SJSA1 (cell line): ENCODE results near the gene ALKBH7. TPM values are rescaled to one million over a fixed set of nuclear protein-coding genes. Genes with fewer than 3 reads are reported as not detected.
A peak's percentile ranks its signal among the peaks of the same experiment; 100 is the strongest.

Experiments used
- DNase-seq, 2 experiments: peaks; one replicate each; pipeline ENCODE4 v3.0.0-alpha.2; 2015 to 2020; ENCODE audit warnings: low spot score in 2 of 2, low read depth in 1 of 2
- H3K27ac ChIP-seq: fragments of 250-450 bp; sonication (Bioruptor Pico); 2 replicates; pipeline ENCODE4 v1.5.1; 2020; ENCODE audit warnings: mild to moderate bottlenecking, moderate library complexity
- H3K27me3 ChIP-seq: fragments of 250-450 bp; sonication (Bioruptor Pico); replicated peaks from 2 replicates; pipeline ENCODE4 v1.5.1; 2020; ENCODE audit warnings: mild to moderate bottlenecking, moderate library complexity
- H3K36me3 ChIP-seq: fragments of 250-450 bp; sonication (Bioruptor Pico); 2 replicates; pipeline ENCODE4 v1.5.1; 2020; ENCODE audit warnings: mild to moderate bottlenecking
- H3K4me1 ChIP-seq: fragments of 250-450 bp; sonication (Bioruptor Pico); replicated peaks from 2 replicates; pipeline ENCODE4 v1.6.1; 2021; ENCODE audit warnings: mild to moderate bottlenecking
- H3K4me3 ChIP-seq: fragments of 250-450 bp; sonication (Bioruptor Pico); 2 replicates; pipeline ENCODE4 v1.5.1; 2020; ENCODE audit warnings: mild to moderate bottlenecking
- H3K9me3 ChIP-seq: fragments of 250-450 bp; sonication (Bioruptor Pico); replicated peaks from 2 replicates; pipeline ENCODE4 v1.5.1; 2020; ENCODE audit warnings: mild to moderate bottlenecking
- total RNA-seq: library from RNA; depleted of rRNA; stranded (reverse); fragments of >200 nt; shearing (Covaris generic); gene quantifications from 2 replicates; pipeline ENCODE4 v1.2.3, GENCODE V29; 2014

The ALKBH7 gene
- total RNA-seq, 1 experiment from 2014 or later = 24.0 TPM

GRCh38 chr19:6375411-6376010 lies 2.9 kb downstream of the ALKBH7 start, which contains the start of gene PSPN:
Gene PSPN, minus strand, starts transcription at chr19:6375933. Its CDS starts 84 bp downstream, at chr19:6375849.
- Histone ChIP-seq H3K27me3 (no peaks in the 10 kb centered on the region), H3K4me3 (no peak within 1 kb of the TSS), H3K27ac (no peak within 1 kb of the TSS), H3K9me3 (no peaks in the 10 kb centered on the region), H3K36me3 (peaks cover 23% of the 10 kb centered on the region), H3K4me1 (peaks cover 10% of the 10 kb centered on the region)
- DNase-seq = no peak

- Histone ChIP-seq H3K27me3 (no peaks in the 10 kb centered on the region), H3K4me1 (peaks cover 10% of the 10 kb centered on the region), H3K27ac (no peak overlapping the region), H3K36me3 (peaks cover 34% of the 10 kb centered on the region), H3K9me3 (no peaks in the 10 kb centered on the region), H3K4me3 (no peak overlapping the region)
- no peak for DNase-seq
Measured at GRCh38 chr19:6376512-6377190, 4.1 kb downstream of the ALKBH7 start.

GRCh38 chr19:6378041-6378440 lies 5.4 kb downstream of the ALKBH7 start:
- peaks cover 46% of the 10 kb centered on the region for H3K36me3 ChIP-seq

GRCh38 chr19:6378486-6378885 lies 5.9 kb downstream of the ALKBH7 start:
- no peak for DNase-seq
- H3K4me1 ChIP-seq = peaks cover 6% of the 10 kb centered on the region; the same call in 1 of the 2 replicates
- no peaks in the 10 kb centered on the region for H3K9me3 ChIP-seq
- no peak overlapping the region for H3K4me3 ChIP-seq
- no peak overlapping the region for H3K27ac ChIP-seq
- H3K36me3 ChIP-seq = peaks cover 51% of the 10 kb centered on the region
- H3K27me3 ChIP-seq = no peaks in the 10 kb centered on the region

More at GRCh38 chr19:6378041-6378440, 5.4 kb downstream of the ALKBH7 start:
- DNase-seq = no peak
- Histone ChIP-seq H3K9me3 (no peaks in the 10 kb centered on the region), H3K27ac (no peak overlapping the region), H3K4me3 (no peak overlapping the region), H3K27me3 (no peaks in the 10 kb centered on the region), H3K4me1 (peaks cover 6% of the 10 kb centered on the region; the same call in 1 of the 2 replicates)

- Histone ChIP-seq H3K27me3 (no peaks in the 10 kb centered on the region), H3K4me1 (no peaks in the 10 kb centered on the region), H3K9me3 (no peaks in the 10 kb centered on the region), H3K27ac (no peak overlapping the region), H3K36me3 (peaks cover 59% of the 10 kb centered on the region), H3K4me3 (no peak overlapping the region)
- no peak for DNase-seq
Measured at GRCh38 chr19:6379744-6380143, 7.2 kb downstream of the ALKBH7 start.

GRCh38 chr19:6381030-6381750 lies 8.6 kb downstream of the ALKBH7 start:
- H3K27ac ChIP-seq = no peak overlapping the region
- H3K4me3 ChIP-seq = no peak overlapping the region
- no peaks in the 10 kb centered on the region for H3K9me3 ChIP-seq
- peaks cover 64% of the 10 kb centered on the region for H3K36me3 ChIP-seq
- H3K4me1 ChIP-seq = no peaks in the 10 kb centered on the region
- no peak for DNase-seq
- no peaks in the 10 kb centered on the region for H3K27me3 ChIP-seq

GRCh38 chr19:6383188-6383587 lies 10.6 kb downstream of the ALKBH7 start:
- Histone ChIP-seq H3K4me3 (no peak overlapping the region), H3K27me3 (no peaks in the 10 kb centered on the region), H3K4me1 (no peaks in the 10 kb centered on the region), H3K9me3 (no peaks in the 10 kb centered on the region), H3K27ac (no peak overlapping the region), H3K36me3 (peaks cover 82% of the 10 kb centered on the region)
- DNase-seq = no peak

GRCh38 chr19:6384381-6384780 lies 11.8 kb downstream of the ALKBH7 start:
- no peaks in the 10 kb centered on the region for H3K27me3 ChIP-seq
- no peaks in the 10 kb centered on the region for H3K9me3 ChIP-seq
- peaks cover 84% of the 10 kb centered on the region for H3K36me3 ChIP-seq
- no peaks in the 10 kb centered on the region for H3K4me1 ChIP-seq
- no peak overlapping the region for H3K27ac ChIP-seq
- no peak overlapping the region for H3K4me3 ChIP-seq
- DNase-seq = no peak

GRCh38 chr19:6387372-6387771 lies 14.8 kb downstream of the ALKBH7 start:
- peaks cover 5% of the 10 kb centered on the region for H3K4me1 ChIP-seq
- no peak for DNase-seq
- H3K27me3 ChIP-seq = no peaks in the 10 kb centered on the region
- no peaks in the 10 kb centered on the region for H3K9me3 ChIP-seq
- no peak overlapping the region for H3K27ac ChIP-seq
- peaks cover 81% of the 10 kb centered on the region for H3K36me3 ChIP-seq
- no peak overlapping the region for H3K4me3 ChIP-seq

- H3K36me3 ChIP-seq = peaks cover 48% of the 10 kb centered on the region
- peak overlapping the region; percentile 91 for H3K27ac ChIP-seq
- H3K9me3 ChIP-seq = no peaks in the 10 kb centered on the region
- peaks cover 14% of the 10 kb centered on the region for H3K4me1 ChIP-seq
- H3K27me3 ChIP-seq = no peaks in the 10 kb centered on the region
- H3K4me3 ChIP-seq = peak overlapping the region; percentile 71
- DNase-seq = no peak
Measured at GRCh38 chr19:6392221-6393073, 19.9 kb downstream of the ALKBH7 start.

GRCh38 chr19:6393074-6393982 lies 20.7 kb downstream of the ALKBH7 start, which contains the start of gene GTF2F1:
Gene GTF2F1, minus strand, starts transcription at chr19:6393164. Its CDS starts 169 bp downstream, at chr19:6392995.
- Histone ChIP-seq H3K36me3 (peaks cover 39% of the 10 kb centered on the region), H3K27me3 (no peaks in the 10 kb centered on the region), H3K4me3 (peak within 1 kb of the TSS; percentile 71), H3K27ac (peak within 1 kb of the TSS; percentile 91), H3K4me1 (peaks cover 14% of the 10 kb centered on the region), H3K9me3 (no peaks in the 10 kb centered on the region)
- peak; percentile 97 to 99 for DNase-seq

- peaks cover 14% of the 10 kb centered on the region for H3K4me1 ChIP-seq
- H3K27me3 ChIP-seq = no peaks in the 10 kb centered on the region
- H3K36me3 ChIP-seq = peaks cover 33% of the 10 kb centered on the region
- no peak for DNase-seq
- H3K27ac ChIP-seq = peak overlapping the region; percentile 91
- H3K9me3 ChIP-seq = no peaks in the 10 kb centered on the region
- H3K4me3 ChIP-seq = peak overlapping the region; percentile 71
Measured at GRCh38 chr19:6393983-6394412, 21.4 kb downstream of the ALKBH7 start.
